Measurements from ENCODE around the gene OTOP3.

OTOP3 gene

DNA sequence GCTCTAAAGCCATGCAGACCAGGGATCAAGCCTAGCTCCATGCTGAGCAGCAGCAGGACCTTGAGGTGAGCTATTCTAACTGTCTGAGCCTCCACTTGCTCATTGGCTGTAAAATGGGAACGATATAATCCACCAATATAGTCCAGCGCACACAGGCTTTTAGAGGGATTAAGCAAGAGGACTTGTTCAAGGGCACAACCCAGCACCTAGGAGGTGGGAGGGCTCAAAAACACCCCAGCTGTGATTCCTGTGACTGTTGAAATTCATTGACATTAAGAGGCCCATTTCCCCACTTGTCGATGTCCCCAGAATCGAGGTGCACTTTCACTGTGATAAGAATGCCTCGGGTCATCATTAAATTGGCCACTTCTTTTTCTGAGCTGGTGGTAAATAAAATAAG is 16.8 kb upstream of the OTOP3 start:
- H3K9me2 ChIP-seq (replicated peaks; ENCODE audit: insufficient read depth, low read length), result no peaks in the 10 kb centered on the region
- H3K79me2 ChIP-seq (ENCODE audit: insufficient read depth, low read length), result no peaks in the 10 kb centered on the region
- H3K27ac ChIP-seq (ENCODE audit: low read depth, low read length), result no peak overlapping the region
- no peak overlapping the region for H2AFZ ChIP-seq (ENCODE audit: low read depth, low read length, severe bottlenecking)
- H4K20me1 ChIP-seq (ENCODE audit: low read depth, low read length), result no peaks in the 10 kb centered on the region
- no peak for TF ChIP-seq EZH2phosphoT487 (conservative IDR thresholded peaks at IDR 0.05; ENCODE audit: low read length)
- no peak for TF ChIP-seq CTCF (IDR thresholded peaks at IDR 0.05; ENCODE audit: insufficient read depth, low read length, poor library complexity, severe bottlenecking)
- H3K4me2 ChIP-seq (ENCODE audit: low read depth, low read length, poor library complexity, severe bottlenecking), result no peak overlapping the region
- no peak overlapping the region for H3K4me3 ChIP-seq (ENCODE audit: insufficient read depth, low read length, poor library complexity, severe bottlenecking)
- no peaks in the 10 kb centered on the region for H3K9me3 ChIP-seq (ENCODE audit: insufficient read depth, low read length)
- H3F3A ChIP-seq (ENCODE audit: insufficient read depth), result no peaks in the 10 kb centered on the region
- no peak overlapping the region for H3K9ac ChIP-seq (ENCODE audit: low read length)
- H3K36me3 ChIP-seq (ENCODE audit: low read length), result no peaks in the 10 kb centered on the region
- H3K27me3 ChIP-seq (ENCODE audit: low read length), result no peaks in the 10 kb centered on the region

GRCh38 chr17:74919440-74920305 is 16.0 kb upstream of the OTOP3 start:
- H3K79me2 ChIP-seq (ENCODE audit: insufficient read depth, low read length), result no peaks in the 10 kb centered on the region
- H3K9ac ChIP-seq (ENCODE audit: low read length), result no peak overlapping the region
- no peaks in the 10 kb centered on the region for H3K27me3 ChIP-seq (ENCODE audit: low read length)
- no peaks in the 10 kb centered on the region for H3K36me3 ChIP-seq (ENCODE audit: low read length)
- H3K9me3 ChIP-seq (ENCODE audit: insufficient read depth, low read length), result no peaks in the 10 kb centered on the region
- no peaks in the 10 kb centered on the region for H4K20me1 ChIP-seq (ENCODE audit: low read depth, low read length)
- TF ChIP-seq EZH2phosphoT487 (conservative IDR thresholded peaks at IDR 0.05; ENCODE audit: low read length), result no peak
- no peak for TF ChIP-seq CTCF (IDR thresholded peaks at IDR 0.05; ENCODE audit: insufficient read depth, low read length, poor library complexity, severe bottlenecking)
- H3F3A ChIP-seq (ENCODE audit: insufficient read depth), result no peaks in the 10 kb centered on the region
- no peaks in the 10 kb centered on the region for H3K9me2 ChIP-seq (replicated peaks; ENCODE audit: insufficient read depth, low read length)
- H2AFZ ChIP-seq (ENCODE audit: low read depth, low read length, severe bottlenecking), result no peak overlapping the region
- no peak overlapping the region for H3K4me3 ChIP-seq (ENCODE audit: insufficient read depth, low read length, poor library complexity, severe bottlenecking)
- no peak overlapping the region for H3K27ac ChIP-seq (ENCODE audit: low read depth, low read length)
- no peak overlapping the region for H3K4me2 ChIP-seq (ENCODE audit: low read depth, low read length, poor library complexity, severe bottlenecking)

GRCh38 chr17:74920306-74920620 is 15.4 kb upstream of the OTOP3 start:
- Histone ChIP-seq H3K4me2 (ENCODE audit: low read depth, low read length, poor library complexity, severe bottlenecking) (no peak overlapping the region), H3K27ac (ENCODE audit: low read depth, low read length) (no peak overlapping the region), H4K20me1 (ENCODE audit: low read depth, low read length) (no peaks in the 10 kb centered on the region), H3K27me3 (ENCODE audit: low read length) (no peaks in the 10 kb centered on the region), H3K9ac (ENCODE audit: low read length) (no peak overlapping the region), H3F3A (ENCODE audit: insufficient read depth) (no peaks in the 10 kb centered on the region), H2AFZ (ENCODE audit: low read depth, low read length, severe bottlenecking) (no peak overlapping the region), H3K9me3 (ENCODE audit: insufficient read depth, low read length) (no peaks in the 10 kb centered on the region), H3K4me3 (ENCODE audit: insufficient read depth, low read length, poor library complexity, severe bottlenecking) (no peak overlapping the region), H3K79me2 (ENCODE audit: insufficient read depth, low read length) (no peaks in the 10 kb centered on the region), H3K9me2 (replicated peaks; ENCODE audit: insufficient read depth, low read length) (no peaks in the 10 kb centered on the region), H3K36me3 (ENCODE audit: low read length) (no peaks in the 10 kb centered on the region)
- TF ChIP-seq EZH2phosphoT487 (conservative IDR thresholded peaks at IDR 0.05; ENCODE audit: low read length) (no peak), CTCF (IDR thresholded peaks at IDR 0.05; ENCODE audit: insufficient read depth, low read length, poor library complexity, severe bottlenecking) (no peak)

All from SU-DHL-6 (cell line).